CD4-positive, CD25-positive, alpha-beta regulatory T cell (primary cell): ENCODE measurements around the gene WNT10A. TPM values are rescaled to one million over a fixed set of nuclear protein-coding genes. Genes with fewer than 3 reads are reported as not detected.

Source experiments
- ATAC-seq, 2 donors: fragments of 150-1000 bp; cut with Tn5 transposase; one replicate each; pipeline ENCODE4 v1.10.0; 2021; ENCODE audit warnings: low read depth in 2 of 2, moderate number of reproducible peaks in 2 of 2, moderate library complexity in 1 of 2
- DNase-seq, 3 donors: peaks; one replicate each; pipeline versions ENCODE4 v3.0.0 to v3.0.0-alpha.2; 2012 to 2022; ENCODE audit warnings: mixed read lengths in 1 of 3
- H3K27ac ChIP-seq: one replicate; pipeline ENCODE4 v1.7.0; 2013; ENCODE audit warnings: mild to moderate bottlenecking, low read length; ENCODE audit not compliant: insufficient read depth, poor library complexity, severe bottlenecking
- H3K27me3 ChIP-seq: one replicate; pipeline ENCODE4 v1.7.0; 2013; ENCODE audit warnings: low read length; ENCODE audit not compliant: control insufficient read depth, insufficient read depth
- H3K36me3 ChIP-seq: one replicate; pipeline ENCODE4 v1.7.0; 2013; ENCODE audit warnings: mild to moderate bottlenecking, low read length, moderate library complexity; ENCODE audit not compliant: control insufficient read depth, insufficient read depth
- H3K4me1 ChIP-seq: 2 replicates; pipeline ENCODE4 v1.7.0; 2013; ENCODE audit warnings: mild to moderate bottlenecking, low read length; ENCODE audit not compliant: insufficient read depth, control insufficient read depth, poor library complexity, severe bottlenecking
- H3K4me3 ChIP-seq: one replicate; pipeline ENCODE4 v1.7.0; 2013; ENCODE audit warnings: low read depth, mild to moderate bottlenecking, low read length, moderate library complexity
- H3K9me3 ChIP-seq, 2 experiments: 1 replicate in 1 of 2; 2 replicates in 1 of 2; pipeline ENCODE4 v1.7.0; 2013; ENCODE audit warnings: low read length in 2 of 2, mild to moderate bottlenecking in 1 of 2, moderate library complexity in 1 of 2; ENCODE audit not compliant: control insufficient read depth in 2 of 2
- H3K27ac Mint-ChIP-seq, 3 donors: one replicate each; pipeline ENCODE4 v1.8.0; 2020 to 2022; ENCODE audit warnings: mild to moderate bottlenecking in 3 of 3, mixed read lengths in 3 of 3, moderate library complexity in 2 of 3
- H3K27me3 Mint-ChIP-seq: one replicate; pipeline ENCODE4 v1.8.0; 2022; ENCODE audit warnings: mild to moderate bottlenecking, mixed read lengths
- H3K36me3 Mint-ChIP-seq: one replicate; pipeline ENCODE4 v1.8.0; 2020; ENCODE audit warnings: mixed read lengths
- H3K4me1 Mint-ChIP-seq, 4 donors: one replicate each; pipeline ENCODE4 v1.8.0; 2020 to 2022; ENCODE audit warnings: mixed read lengths in 4 of 4, mild to moderate bottlenecking in 1 of 4
- H3K4me3 Mint-ChIP-seq, 4 donors: one replicate each; pipeline ENCODE4 v1.8.0; 2020 to 2022; ENCODE audit warnings: mild to moderate bottlenecking in 4 of 4, mixed read lengths in 4 of 4, moderate library complexity in 3 of 4
- H3K9me3 Mint-ChIP-seq, 7 donors: one replicate each; pipeline ENCODE4 v1.8.0; 2020 to 2022; ENCODE audit warnings: mixed read lengths in 7 of 7, mild to moderate bottlenecking in 3 of 7, moderate library complexity in 2 of 7
- polyA plus RNA-seq, 4 donors: library from polyadenylated mRNA; unstranded; fragments of 300-500 nt; fragmentation: Illumina TruSeq; gene quantifications; one replicate each; pipeline ENCODE4 v1.2.3, GENCODE V29; 2021
- total RNA-seq: library from RNA; stranded (reverse); gene quantifications from one replicate; pipeline ENCODE4 v1.2.3, GENCODE V29; 2022

The WNT10A gene
- total and polyA plus RNA-seq, 5 donors from 2014 or later: 6.3 to 11.0 (median 9.9) TPM

DNA sequence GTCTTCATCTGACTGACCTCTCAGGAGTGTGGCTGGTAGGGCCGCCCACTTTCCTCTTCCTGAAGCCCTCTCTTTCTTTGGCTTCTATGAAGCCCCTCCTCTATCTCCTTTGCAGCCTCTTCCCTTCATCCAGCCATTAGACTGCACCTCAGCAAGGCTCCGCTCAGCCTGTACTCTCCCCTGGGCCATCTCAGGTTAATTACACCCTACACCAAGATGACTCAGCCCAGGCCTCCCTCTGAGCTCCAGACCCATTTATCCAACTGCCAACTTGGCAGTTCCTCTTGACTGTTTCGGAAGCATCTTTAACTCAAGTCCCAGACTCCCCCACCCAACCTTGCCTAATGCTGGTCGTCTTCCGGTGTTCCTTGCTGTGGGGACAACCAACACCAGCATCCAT is 26.9 kb upstream of the WNT10A start:
- no peak overlapping the region for H3K4me3 Mint-ChIP-seq
- Histone ChIP-seq H3K27ac (no peak overlapping the region), H3K4me1 (no peaks in the 10 kb centered on the region), H3K36me3 (no peaks in the 10 kb centered on the region), H3K4me3 (no peak overlapping the region), H3K27me3 (peaks cover 24% of the 10 kb centered on the region), H3K9me3 (no peaks in the 10 kb centered on the region)
- no peaks in the 10 kb centered on the region for H3K36me3 Mint-ChIP-seq
- ATAC-seq (no peak), DNase-seq (no peak)
- H3K4me1 Mint-ChIP-seq: peaks cover 0 to 14% (median 1%) of the 10 kb centered on the region in 4 donors
- H3K9me3 Mint-ChIP-seq: peaks cover 0 to 3% (median 0%) of the 10 kb centered on the region in 7 donors
- H3K27me3 Mint-ChIP-seq: peaks cover 68% of the 10 kb centered on the region
- H3K27ac Mint-ChIP-seq: no peak overlapping the region

DNA sequence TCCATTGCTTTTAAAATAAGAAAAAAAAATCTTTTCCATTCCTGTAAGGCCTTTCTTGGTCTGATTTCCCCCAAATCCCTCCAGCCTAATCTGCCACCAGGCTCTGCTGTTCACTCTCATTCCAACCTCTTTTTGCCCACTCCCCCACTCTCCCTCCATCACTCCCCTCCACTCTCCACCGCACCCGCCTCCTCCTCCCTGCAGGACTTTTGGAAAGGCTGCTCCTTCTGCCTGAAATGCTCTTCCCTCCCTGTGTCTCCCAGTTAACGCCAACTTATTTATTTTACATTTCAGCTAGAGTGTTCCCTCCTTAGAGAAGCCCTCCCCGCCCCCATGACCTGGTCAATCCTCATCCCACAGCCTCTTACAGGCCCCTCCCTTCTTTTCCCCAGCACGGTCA is 25.8 kb upstream of the WNT10A start:
- Histone ChIP-seq H3K4me3 (no peak overlapping the region), H3K27me3 (peaks cover 24% of the 10 kb centered on the region), H3K27ac (no peak overlapping the region), H3K36me3 (no peaks in the 10 kb centered on the region), H3K4me1 (peaks cover 9% of the 10 kb centered on the region), H3K9me3 (no peaks in the 10 kb centered on the region)
- ATAC-seq (no peak), DNase-seq (no peak)
- peaks cover 69% of the 10 kb centered on the region for H3K27me3 Mint-ChIP-seq
- H3K36me3 Mint-ChIP-seq: no peaks in the 10 kb centered on the region
- no peak overlapping the region for H3K4me3 Mint-ChIP-seq
- peaks cover 0 to 20% (median 2%) of the 10 kb centered on the region in 4 donors for H3K4me1 Mint-ChIP-seq
- H3K27ac Mint-ChIP-seq: no peak overlapping the region
- peaks cover 0 to 6% (median 0%) of the 10 kb centered on the region in 7 donors for H3K9me3 Mint-ChIP-seq

DNA sequence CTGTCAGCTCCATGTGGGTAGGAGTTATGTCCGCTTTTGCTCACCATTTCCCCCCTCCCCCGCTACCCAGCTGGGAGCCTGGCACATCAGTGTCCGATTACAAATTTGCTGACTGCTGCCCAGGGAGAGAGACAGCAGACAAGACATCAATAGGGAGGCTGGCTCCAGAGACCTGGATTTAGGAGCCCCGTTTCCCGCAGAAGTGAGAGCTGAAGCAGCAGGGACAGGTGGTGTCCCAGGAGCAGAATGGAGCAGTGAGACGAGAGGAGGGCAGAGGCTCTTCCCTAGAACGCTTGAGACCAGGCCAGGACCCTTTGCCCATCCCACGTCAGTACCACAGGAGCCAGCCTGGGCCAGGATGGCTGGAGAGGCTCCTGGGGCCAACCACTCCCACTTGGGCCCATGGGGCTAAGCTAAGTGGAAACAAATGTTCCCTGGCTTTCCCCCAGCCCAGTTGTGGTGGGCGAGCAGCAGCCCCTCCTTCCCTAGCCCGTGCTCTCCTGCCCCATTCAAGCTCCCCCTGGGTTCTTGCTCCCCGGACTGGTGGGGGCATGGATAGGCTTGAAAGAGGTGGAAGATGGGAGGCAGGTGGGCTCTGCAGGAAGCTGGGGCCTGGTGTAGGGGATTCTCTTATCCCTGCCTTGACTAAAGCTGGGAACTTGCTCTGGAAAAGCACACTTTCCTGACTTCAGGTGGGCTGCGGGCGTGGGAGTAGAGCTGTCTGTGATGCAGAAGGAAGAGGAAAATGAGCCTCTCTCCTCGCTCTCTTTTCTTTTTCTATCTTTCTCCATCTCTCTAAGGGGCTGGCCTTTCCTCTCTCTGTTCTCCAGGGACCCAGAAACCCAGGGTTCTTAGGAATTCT is 25.1 kb upstream of the WNT10A start:
- H3K9me3 Mint-ChIP-seq: peaks cover 0 to 6% (median 0%) of the 10 kb centered on the region in 7 donors
- peaks cover 0 to 25% (median 7%) of the 10 kb centered on the region in 4 donors for H3K4me1 Mint-ChIP-seq
- Histone ChIP-seq H3K27ac (no peak overlapping the region), H3K27me3 (peaks cover 28% of the 10 kb centered on the region), H3K9me3 (no peaks in the 10 kb centered on the region), H3K4me1 (peaks cover 15% of the 10 kb centered on the region), H3K4me3 (no peak overlapping the region), H3K36me3 (no peaks in the 10 kb centered on the region)
- H3K4me3 Mint-ChIP-seq: peak overlapping the region in 1 of 4 donors; percentile 40
- DNase-seq (no peak), ATAC-seq (no peak)
- no peak overlapping the region for H3K27ac Mint-ChIP-seq
- peaks cover 68% of the 10 kb centered on the region for H3K27me3 Mint-ChIP-seq
- no peaks in the 10 kb centered on the region for H3K36me3 Mint-ChIP-seq

DNA sequence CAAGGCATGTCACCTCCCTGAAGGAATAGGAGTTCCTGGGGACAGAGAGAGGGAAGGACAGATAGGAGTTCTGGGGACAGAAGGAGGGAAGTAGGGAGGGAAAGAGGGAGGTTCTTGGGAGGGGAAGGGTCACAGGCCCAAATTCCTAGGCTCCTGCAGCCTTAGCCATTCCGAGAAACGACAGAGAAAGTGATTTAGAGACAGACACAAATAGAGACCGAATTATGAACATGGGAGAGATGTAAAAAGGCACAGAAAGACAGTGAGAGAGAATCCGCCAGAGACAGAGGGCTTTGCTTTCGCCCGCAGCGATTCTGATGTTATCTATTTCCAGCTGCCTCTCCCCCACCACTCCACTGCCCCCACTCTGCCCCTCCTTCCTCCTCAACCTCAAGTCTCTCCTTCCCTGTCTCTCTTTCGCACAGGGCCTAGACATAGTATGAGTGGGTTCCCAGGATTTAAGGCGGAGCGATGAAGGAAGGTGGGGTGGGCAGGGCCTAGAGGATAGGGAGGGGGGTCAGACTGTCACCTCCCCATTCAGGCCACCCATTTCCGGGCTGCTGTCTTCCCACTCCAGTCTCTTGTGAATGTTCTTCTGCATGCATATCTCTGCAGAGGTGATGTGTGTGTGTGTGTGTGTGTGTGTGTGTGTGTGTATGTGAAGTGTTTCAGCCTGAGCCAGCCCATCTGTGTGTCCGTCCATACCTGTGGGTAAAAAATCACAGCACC is 24.3 kb upstream of the WNT10A start:
- H3K27me3 Mint-ChIP-seq: peaks cover 72% of the 10 kb centered on the region
- peaks cover 17% of the 10 kb centered on the region for H3K4me1 ChIP-seq
- peaks cover 0 to 32% (median 10%) of the 10 kb centered on the region in 4 donors for H3K4me1 Mint-ChIP-seq
- DNase-seq: no peak
- peaks cover 0 to 6% (median 0%) of the 10 kb centered on the region in 7 donors for H3K9me3 Mint-ChIP-seq
- H3K9me3 ChIP-seq: no peaks in the 10 kb centered on the region
- H3K4me3 Mint-ChIP-seq: peak overlapping the region in 1 of 4 donors; percentile 40
- no peak overlapping the region for H3K4me3 ChIP-seq
- no peaks in the 10 kb centered on the region for H3K36me3 ChIP-seq
- H3K36me3 Mint-ChIP-seq: no peaks in the 10 kb centered on the region
- no peak overlapping the region for H3K27ac Mint-ChIP-seq
- no peak for ATAC-seq
- peaks cover 29% of the 10 kb centered on the region for H3K27me3 ChIP-seq
- H3K27ac ChIP-seq: no peak overlapping the region

DNA sequence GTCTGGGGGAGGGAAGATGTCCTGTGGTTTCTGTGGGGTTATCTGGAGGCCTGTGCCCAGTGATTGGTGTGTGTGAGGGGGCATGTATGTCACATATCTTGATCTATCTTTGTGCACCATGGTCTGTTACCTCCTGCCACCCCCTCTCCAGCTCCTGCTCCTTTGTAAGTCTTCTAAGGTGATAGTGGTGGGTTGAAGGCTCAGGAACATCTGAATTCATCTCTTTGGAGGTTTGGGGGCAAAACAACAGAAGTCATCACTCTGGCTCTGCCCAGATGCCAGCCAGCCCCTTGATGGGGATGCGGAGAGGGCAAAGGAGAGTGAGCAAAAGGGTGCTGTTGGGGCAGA is 23.8 kb upstream of the WNT10A start:
- Histone ChIP-seq H3K4me3 (no peak overlapping the region), H3K36me3 (no peaks in the 10 kb centered on the region), H3K27me3 (peaks cover 30% of the 10 kb centered on the region), H3K9me3 (no peaks in the 10 kb centered on the region), H3K27ac (no peak overlapping the region), H3K4me1 (peaks cover 17% of the 10 kb centered on the region)
- Mint-ChIP-seq H3K36me3 (no peaks in the 10 kb centered on the region), H3K4me3 (no peak overlapping the region), H3K4me1 (peaks cover 0 to 34% (median 11%) of the 10 kb centered on the region in 4 donors), H3K27me3 (peaks cover 74% of the 10 kb centered on the region), H3K9me3 (peaks cover 0 to 6% (median 0%) of the 10 kb centered on the region in 7 donors), H3K27ac (no peak overlapping the region)
- ATAC-seq (no peak), DNase-seq (no peak)

DNA sequence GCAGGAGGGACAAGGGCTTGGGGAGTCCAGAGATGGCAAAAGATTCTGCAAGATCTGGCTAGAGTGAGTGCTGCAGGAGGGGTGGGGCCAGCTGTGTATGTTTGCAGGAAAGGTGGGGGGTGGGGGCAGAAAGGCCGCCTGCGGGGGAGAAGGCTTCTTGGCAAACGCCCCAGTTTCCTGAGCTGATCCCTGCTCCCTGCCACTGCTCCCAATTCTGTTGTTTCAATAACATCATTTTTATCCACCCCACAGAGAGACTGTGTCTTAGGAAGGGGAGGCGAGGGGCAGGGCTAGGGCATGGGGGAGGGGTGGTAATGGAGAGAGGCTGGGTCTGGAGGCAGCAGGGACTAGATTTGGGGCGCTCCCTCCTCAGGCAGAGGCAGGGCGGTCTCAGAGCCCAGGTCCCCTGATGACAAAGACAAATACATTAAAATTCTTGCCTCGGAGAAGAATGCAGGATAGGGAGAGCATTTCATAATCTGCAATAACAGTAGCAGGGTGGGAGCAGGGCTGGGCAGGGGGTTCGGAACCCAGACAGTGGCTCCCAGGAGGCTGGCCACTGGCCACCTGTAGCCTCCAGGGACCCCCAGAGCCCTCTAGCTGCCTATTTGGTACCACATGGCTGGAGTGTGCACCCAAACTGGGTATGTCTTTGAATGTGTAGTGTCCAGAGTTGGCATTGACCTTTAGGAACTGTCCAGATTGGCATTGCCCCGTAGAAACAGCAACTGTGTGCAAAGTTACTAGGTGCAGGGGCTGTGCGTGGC is 23.1 kb upstream of the WNT10A start:
- H3K4me3 Mint-ChIP-seq: no peak overlapping the region
- no peaks in the 10 kb centered on the region for H3K9me3 ChIP-seq
- peaks cover 33% of the 10 kb centered on the region for H3K27me3 ChIP-seq
- H3K9me3 Mint-ChIP-seq: peaks cover 0 to 6% (median 0%) of the 10 kb centered on the region in 7 donors
- H3K27me3 Mint-ChIP-seq: peaks cover 75% of the 10 kb centered on the region
- H3K36me3 ChIP-seq: no peaks in the 10 kb centered on the region
- H3K4me1 Mint-ChIP-seq: peaks cover 0 to 34% (median 11%) of the 10 kb centered on the region in 4 donors
- H3K36me3 Mint-ChIP-seq: no peaks in the 10 kb centered on the region
- DNase-seq (no peak), ATAC-seq (no peak)
- H3K4me1 ChIP-seq: peaks cover 17% of the 10 kb centered on the region
- H3K27ac Mint-ChIP-seq: no peak overlapping the region
- no peak overlapping the region for H3K4me3 ChIP-seq
- H3K27ac ChIP-seq: no peak overlapping the region

DNA sequence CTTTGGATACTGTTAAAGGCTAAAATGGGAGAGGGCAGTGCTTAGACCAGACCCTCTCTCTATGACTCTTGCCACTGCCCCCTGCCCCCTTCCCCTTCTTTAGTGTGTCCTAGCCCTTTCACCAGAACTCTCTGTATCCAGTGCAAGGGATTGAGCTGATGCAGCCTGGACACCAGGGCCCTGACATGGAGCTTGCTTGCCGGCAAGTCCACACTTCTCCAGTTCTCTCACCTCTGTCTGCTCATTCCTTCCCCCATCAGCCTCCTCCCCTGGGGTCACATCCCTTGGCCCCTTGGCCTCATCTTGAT is 22.6 kb upstream of the WNT10A start:
- no peak overlapping the region for H3K27ac Mint-ChIP-seq
- no peak for DNase-seq
- Histone ChIP-seq H3K27ac (no peak overlapping the region), H3K4me3 (no peak overlapping the region), H3K36me3 (no peaks in the 10 kb centered on the region), H3K4me1 (peaks cover 17% of the 10 kb centered on the region), H3K27me3 (peaks cover 34% of the 10 kb centered on the region), H3K9me3 (no peaks in the 10 kb centered on the region)
- peaks cover 78% of the 10 kb centered on the region for H3K27me3 Mint-ChIP-seq
- H3K4me1 Mint-ChIP-seq: peaks cover 0 to 34% (median 11%) of the 10 kb centered on the region in 4 donors
- peaks cover 0 to 6% (median 0%) of the 10 kb centered on the region in 7 donors for H3K9me3 Mint-ChIP-seq
- ATAC-seq: no peak
- H3K4me3 Mint-ChIP-seq: peak overlapping the region in 1 of 4 donors; percentile 46
- no peaks in the 10 kb centered on the region for H3K36me3 Mint-ChIP-seq
